ENCODE results near the gene NLN.
"Not testable (repeated sequence)": the region's sequence is repeated elsewhere in the genome, so short reads cannot be mapped to it uniquely, and the experiment has no call there.

NLN gene

DNA sequence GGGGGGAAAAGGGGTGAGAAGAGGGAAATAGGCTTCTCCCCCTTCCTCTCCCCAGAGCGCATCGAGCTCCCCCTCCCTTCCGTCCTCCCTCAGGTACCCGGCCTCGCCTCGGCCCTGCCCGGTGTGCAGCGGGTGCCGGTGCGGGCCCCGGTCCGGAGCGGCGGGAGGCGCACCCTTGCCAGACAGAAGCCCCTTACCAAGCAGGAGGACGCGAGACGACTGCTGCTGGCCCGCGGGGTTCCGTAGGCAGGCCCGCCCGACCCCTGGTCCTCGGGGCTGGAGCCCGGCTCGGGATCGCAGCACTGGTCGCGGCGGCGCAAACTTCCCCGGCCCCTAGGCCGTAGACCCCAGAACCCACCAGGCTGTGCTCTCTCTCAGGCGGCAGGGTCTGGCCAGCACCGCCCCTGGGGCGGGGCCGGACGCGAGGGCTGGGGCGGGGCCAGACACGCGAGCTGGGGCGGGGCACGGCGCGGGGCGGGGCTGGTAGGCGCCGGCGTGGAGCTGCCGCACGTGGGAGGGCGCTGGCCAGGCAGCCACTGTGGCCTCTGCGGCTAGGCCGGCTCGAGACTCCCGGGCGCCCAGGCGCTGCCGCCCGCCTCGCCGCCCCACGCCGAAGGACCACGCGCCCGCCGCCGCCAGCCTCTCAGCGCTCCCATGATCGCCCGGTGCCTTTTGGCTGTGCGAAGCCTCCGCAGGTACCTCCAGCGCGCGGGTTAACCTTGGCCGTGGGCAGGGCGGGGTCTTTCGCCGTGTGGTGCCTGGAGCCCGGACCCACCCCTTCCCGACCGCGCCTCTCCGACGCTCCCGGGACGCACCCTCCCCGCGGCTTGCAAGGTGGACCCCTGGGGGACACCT is at the start of gene NLN, which contains the start of gene SGTB:
Gene NLN, plus strand, starts transcription at position 486 of the 855 bp plus-strand sequence. Its CDS starts 169 bp downstream, at position 655.
Gene SGTB, minus strand, starts transcription at position 390 of the 855 bp plus-strand sequence. CDS start 1,302 bp downstream, outside the sequence.
- DNase-seq = peak; percentile 86

DNA sequence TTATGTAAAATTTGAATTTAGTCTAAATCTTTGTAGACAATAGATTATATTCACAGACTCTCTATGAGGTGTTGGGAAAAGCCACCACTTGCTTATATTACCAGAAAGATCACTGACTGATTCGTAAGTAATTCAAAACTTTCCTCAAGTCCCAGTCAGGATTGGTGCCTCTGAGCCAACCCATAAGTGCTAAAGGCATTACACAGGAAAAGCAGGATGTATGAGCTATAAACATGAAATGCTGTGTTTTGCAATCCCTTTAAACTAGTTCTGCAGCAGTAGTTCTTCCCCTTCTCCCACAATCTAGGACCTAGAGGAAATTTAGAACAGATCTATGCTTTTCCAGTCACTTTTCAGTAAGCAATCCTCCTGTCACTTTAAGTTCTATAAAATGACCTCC is 49.2 kb upstream of the NLN start:
- no peak for DNase-seq

DNA sequence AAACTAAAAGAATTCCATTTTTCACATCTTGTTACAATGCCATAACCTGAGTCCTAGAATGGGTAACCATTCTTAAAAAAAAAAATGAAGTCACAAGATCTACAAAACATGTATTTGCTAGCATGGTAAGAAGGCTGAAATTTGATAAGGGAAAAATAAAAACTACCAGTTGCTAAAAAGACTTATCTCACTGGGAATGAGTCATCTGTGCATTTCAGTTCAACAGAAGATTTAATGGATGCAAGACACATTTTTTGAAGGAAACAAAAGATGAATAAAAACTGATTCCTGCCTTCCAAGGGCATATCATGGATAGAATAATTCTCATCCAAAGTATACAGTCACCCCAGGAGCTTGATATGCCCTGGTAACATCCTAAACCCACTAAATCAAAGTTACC is 47.3 kb upstream of the NLN start:
- DNase-seq = no peak

DNA sequence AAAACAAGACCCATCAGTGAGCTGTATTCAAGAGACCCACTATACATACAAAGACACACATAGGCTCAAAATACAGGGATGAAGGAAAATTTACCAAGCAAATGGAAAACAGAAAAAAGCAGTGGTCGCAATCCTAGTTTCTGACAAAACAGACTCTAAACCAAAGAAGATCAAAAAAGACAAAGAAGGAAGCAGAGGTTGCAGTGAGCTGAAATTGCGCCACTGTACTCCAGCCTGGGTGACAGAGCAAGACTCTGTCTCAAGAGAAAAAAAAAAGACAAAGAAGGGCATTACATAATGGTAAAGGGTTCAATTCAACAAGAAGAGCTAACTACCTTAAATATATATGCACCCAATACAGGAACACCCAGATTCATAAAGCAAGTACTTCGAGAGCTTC is 45.9 kb upstream of the NLN start:
- not testable (repeated sequence) for DNase-seq

DNA sequence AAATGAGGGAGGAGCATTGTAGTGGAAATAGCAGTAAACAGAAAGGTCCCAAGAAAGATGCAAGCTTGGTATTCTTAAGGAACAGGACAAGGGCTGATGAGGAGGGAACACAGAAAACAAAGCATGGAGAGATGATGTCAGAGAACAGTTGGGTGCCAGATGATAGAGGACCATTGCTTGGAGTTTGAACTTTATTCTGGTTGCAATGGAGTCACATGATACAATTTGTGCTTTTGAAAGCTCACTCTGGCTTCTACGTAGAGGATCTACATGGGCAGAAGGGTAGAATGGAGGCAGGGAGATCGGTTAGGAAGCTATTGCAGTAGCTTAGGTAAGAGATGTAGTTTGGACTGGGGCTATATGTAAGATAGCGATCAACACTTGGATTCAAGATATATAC is 39.9 kb upstream of the NLN start:
- no peak for DNase-seq

DNA sequence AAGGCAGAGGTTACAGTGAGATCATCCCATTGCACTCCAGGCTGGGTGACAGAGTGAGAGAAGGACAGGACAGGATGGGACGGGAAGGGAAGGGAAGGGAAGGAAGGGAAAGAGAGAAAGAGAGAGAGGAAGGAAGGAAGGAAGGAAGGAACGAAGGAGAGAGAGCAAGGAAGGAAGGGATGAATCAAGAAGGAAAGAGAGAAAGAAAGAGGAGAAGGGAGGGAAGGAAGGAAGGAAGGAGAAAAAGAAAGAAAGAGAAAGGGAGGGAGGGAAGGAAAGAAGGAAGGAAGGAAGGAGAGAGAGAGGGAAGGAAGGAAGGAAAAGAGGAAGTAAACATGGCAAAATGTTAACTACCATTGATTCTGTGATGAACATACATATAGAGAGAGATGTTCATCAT is 28.9 kb upstream of the NLN start:
- DNase-seq = no peak

DNA sequence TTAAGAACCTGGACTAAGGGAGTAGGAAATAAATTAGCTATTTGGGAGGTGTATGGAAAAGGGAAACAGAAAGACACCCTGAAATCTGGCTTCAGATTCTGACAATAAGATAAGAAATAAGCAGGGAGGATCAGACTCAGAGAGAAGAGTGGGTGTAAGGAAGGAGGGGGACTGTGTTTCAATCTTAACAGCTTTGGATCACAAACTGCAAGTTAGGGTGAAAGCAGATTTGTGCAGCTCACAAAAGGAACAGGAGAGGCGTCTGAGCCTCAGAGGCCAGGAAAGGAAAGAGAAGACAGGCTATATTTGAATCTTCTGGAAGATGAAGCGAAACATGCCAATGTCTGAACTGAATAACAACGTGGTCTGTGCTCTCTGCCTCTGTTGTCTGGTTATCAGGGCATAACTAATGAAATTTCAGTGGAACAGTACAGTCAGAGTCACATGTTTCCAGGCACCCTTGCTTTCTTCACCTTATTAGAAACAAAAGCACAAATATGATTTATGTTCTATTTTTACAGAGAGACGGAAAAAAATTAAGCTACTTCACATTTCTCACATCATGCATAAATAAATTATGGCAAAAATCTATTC is 26.7 kb upstream of the NLN start:
- no peak for DNase-seq

DNA sequence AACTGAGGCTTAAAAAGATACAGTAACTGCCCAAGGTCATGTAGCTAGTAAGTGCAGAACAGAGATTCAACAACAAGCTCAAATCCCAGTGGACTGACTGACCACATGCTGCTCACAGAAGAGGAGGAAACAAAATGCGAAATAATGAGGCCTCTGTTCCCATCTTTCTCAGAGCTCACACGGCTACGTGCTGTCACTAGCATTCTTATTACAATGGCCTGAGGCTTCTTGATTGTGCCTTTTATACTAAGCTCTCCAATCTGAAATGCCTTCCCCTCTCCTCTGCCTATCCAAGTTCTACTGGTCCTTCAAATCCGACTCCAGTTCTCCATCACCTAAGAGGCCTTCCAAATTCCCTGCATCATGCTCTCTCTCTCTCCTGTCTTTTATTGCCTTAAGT is 26.1 kb upstream of the NLN start:
- DNase-seq = no peak

DNA sequence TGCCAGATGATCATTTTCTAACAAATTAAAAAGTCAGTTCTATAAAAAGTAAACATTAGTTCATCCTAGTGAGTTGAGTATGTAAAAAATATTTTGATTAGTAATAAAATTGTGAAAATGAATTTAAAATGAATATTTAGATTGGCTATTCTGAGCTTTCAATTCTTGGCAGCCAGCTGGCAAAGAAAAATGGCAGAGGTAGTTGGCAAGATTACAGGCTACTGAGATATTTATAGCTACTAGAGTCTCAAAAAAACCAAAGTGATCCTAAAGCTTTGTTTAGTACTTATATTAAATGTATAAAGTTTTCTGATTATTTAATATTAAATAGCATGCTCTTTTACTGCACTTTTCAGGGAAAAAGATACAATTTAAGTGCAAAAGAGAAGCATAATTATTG is 25.1 kb upstream of the NLN start:
- no peak for DNase-seq

DNA sequence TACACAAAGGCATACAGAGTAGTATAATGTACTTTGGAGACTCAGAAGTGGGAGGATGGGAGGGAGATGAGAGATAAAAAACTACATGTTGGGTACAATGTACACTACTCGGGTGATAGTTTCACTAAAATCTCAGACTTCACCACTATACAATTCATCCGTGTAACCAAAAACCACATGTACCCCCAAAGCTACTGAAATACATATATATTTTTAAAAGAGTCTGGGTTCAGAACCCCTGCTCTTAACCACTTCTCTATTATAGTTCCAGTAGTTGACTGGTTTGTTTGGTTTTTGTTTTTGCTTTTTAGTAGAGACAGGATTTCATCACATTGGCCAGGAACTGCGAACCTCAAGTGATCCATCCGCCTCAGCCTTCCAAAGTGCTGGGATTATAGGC is 22.7 kb upstream of the NLN start:
- DNase-seq = no peak

DNA sequence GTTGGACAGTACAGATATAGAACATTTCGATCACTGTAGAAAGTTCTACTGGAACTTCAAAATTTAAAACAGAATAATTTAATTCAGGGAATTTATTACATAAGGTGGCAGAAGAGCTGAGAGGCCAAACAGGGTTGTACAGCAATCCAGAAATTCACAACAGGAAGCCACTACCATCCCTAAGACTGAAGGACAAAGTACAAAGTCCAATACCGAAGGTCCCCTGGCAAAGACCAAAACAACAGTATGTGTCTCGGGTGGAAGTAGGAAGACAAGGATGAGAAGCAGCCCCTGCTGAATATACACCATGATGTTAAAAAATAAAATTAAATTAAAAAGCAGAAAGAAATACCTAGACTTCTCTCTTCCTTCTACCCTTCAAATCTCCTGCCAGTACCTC is 20.0 kb upstream of the NLN start:
- DNase-seq = no peak

DNA sequence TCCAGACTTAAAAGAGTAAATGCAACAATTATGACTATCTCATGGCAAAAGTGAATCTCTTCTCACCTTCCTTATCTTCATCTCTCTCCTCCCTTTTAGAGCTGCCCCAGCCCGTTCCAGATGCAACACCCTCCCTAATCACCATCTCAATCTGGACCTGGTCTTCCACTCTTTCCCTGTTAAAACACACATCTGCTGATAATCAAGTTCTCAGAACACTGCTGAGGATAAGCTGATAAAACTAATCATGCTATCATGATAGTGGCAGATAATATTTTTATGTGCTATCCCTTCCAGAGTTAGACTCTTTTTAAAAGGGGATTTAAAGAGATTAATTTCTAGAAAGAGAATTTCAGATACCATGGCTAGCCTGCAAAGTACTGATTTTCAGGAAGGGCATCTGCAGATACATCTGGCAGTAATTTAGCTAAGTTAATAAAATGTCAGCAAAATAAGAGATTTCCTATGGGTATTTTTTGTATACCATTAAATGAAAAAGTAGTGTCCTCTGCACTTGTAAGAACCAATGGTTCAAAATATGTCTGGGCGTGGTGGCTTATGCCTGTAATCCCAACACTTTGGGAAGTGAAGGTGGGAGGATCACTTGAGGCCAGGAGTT is 17.3 kb upstream of the NLN start:
- DNase-seq = no peak

DNA sequence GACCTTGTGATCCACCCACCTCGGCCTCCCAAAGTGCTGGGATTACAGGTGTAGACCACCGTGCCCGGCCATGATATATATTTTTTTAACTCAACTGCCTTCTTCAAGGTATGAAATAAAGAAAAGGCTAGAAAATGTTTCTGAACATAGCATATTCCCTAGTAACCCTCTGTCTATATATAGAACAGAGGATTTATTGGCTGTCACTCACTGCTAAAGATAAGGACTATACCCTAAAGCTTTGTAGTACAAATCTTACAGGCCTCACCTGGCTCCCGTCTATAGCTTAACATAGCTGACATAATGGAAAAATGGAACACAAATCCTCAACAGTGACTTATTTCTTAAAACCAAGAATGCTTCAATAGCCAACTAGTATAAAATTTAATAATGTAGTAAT is 14.3 kb upstream of the NLN start:
- no peak for DNase-seq

DNA sequence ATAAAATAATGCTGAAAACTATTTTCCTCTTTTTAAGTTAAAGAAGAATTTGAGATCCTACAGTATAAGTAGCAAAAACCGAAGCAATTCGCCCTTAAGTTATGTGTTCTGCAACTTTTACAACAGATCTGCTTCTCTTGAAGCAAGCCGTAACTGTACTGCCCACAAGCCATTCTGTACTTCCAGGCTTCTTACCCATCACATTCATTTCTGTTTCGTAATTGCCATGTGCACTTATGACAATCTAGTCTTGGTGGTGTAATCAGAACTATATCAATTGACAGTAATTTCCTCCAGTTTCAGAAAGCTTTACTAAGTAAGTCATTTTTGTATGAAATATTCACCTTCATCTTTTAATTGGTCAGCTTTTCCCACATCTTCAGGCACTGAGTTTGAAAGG is 13.9 kb upstream of the NLN start:
- no peak for DNase-seq

DNA sequence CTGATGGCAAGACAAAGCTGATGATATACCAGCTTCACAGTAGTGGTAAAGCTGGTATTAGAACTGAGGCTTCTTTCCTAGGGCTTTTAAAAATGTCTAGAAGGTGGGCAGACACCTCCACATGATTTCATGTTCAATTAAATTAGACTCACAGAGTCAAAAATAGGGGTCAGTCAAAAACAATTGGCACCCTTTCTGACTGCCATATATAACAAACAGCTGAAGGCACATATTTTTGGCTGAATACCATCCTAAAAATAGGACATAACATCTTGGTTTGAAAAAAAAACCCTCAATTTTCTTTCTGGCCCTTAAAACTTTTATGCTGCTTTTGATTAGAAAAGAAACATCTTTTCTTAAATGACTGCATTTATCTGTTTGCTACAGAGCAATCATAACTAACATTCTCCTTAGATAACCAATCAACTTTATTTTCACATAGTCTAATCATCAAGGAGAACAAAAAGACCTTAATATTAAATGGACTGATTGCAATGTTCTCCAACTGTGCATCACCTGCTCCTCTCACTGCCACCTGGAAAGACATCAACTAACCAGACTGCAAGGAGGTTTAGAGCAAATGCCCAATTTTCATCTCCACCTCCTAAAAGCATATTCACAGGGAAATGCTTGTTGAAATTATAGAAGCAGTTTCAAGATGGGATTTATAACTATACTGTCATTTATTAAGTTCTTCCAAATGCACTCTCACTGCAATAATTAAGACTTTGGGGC is 3.3 kb upstream of the NLN start:
- no peak for DNase-seq

DNA sequence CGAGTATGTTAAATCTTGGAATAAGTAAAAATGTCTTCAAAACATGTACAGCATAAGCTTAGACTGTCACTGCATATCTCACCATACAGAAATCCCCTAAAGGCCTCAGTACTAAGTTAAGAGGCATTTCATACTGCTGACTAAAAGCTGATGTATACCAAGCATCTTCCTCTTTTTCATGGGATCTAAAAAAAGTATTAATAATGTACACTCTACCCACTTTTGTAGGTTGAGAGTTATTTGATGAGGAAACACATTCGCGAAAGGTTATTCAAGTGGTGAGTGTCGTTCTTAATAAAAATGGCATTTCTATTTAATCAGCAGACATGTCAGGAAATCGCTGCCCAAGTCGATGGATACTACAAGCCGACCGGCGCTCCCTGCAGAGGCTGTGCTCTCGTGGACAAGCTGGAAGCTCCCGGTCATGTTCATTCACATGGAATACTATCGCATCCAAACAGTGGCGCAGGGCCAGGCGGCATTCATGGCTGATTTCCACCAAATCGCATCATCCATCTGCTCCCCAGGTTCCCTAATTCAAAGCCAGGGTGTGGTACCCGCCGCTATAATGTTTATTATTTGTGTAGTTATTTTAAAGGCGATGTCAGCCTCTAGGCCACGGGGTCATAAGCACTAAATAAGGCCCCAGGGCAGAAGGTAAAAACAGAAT is 820 bp upstream of the NLN start:
- peak; percentile 50 for DNase-seq

DNA sequence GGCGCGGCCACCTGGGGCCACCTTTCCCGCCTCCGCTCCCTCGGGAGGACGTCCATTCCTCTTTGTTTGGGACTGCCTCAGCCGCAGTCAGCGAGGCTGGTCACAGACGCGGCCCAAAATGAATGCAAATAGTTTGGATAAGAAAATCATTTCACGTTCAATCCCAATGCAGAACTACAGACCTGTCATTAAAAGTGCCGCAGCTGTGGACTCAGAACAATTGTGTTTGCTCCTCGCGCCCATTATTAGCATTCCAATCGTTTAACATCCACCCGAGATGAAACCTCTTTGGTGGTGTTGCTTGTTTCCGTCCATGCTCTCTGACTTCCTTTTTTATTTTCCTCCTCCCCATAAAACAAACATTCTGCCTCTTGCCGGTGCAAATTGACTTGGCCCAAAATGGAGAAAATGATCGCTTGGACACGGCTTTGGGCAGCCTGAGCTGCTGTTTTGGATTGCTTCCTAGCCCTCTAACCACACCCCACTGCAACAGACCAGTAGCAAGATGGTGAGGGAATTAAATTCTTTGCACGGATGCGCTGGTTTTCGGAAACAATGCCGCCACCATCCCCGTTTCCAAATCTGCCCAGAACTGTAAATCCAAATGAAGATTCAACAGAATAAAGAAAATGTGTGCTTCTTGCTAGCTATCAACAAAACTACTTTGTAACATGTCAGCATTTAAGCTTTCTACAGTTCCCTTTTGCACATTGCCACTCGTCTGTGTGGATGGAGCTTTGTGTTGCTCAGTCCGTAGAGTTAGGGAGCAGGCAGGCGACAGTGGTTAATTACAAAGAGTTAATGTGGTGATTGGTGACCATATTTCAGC is 784 bp downstream of the NLN start:
- no peak for DNase-seq

DNA sequence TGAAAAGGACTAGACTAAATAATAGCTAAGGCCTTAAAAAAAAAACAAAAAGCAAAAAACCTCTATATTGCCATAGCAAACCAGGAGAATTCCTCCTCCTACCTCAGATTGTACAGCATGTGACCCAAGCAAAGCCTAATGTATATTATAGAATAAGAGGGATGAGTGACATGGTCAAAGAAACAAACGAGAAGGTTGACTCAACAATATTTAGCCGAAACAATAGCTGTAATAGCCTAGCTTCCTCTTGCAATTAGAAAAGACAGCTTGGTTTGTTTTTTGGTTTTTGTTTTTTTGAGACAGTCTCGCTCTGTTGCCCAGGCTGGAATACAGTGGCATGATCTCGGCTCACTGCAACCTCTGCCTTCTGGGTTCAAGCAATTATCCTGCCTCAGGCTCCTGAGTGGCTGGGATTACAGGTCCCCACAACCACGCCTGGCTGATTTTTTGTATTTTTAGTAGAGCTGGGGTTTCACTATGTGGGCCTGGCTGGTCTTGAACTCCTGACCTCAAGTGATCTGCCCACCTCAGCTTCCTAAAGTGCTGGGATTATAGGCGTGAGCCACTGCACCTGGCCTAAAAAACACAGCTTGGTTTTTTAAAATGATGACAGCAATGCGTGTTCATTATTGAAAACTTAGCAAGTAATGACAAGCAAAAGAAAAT is 5.6 kb downstream of the NLN start:
- no peak for DNase-seq

DNA sequence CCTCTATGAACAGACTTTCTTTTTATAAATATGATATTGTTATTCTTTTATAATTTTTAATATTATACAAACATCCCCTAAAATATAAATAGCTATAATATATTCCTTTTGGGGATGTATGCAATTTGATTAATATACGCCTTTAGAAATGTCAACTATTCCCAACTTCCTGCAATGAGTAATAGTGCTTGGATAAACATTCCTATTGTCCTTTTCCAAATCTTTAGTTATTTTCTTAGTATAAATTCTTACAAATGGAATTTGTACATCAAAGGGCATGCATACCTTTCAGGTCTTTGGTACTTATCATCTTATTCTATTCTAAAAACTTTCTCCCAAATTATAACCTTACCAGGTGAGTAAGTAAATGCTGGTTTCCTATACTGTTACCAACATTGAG is 6.2 kb downstream of the NLN start:
- no peak for DNase-seq

DNA sequence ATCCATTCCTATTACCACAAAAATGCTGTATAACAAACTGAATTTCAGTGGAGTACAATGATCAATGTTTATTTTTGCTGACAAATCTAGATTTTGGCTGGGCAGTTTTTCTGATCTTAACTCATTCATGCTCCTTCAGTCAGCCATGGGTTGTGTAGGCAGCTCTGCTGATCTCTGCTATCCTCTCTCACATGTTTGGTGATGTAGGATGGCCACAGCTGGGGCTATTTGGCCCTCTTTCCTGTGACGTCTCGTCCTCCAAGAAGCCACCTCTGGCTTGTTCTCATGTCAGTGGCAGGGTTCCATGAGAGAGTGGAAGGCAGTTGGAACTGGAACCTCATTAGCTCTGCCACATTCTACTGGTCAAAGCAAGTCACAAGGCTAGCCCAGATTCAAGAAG is 8.9 kb downstream of the NLN start:
- no peak for DNase-seq

DNA sequence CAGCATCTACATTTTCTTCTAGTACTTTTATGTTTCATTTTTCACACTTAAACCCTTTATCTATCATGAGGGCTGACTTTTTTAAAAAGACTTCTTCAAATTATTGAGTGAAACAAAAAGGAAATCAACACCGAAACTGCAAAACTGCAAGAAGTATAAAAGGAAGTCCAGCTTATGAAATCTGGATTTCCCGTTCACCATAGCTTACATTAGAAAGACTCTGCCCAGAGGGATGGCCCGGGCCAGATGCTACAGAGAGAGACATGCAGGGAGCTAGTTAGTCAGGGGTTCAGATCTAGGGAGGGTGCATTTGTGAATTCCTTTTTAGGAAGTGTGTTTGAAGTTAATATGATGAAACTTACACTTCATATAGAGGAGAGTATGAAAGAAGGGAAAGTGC is 10.0 kb downstream of the NLN start:
- DNase-seq = not testable (repeated sequence)

Measured in CD4-positive, alpha-beta T cell treated with Interleukin-17A for 1 hour (primary cell).